ENCODE results near the gene EEF1AKMT1.

GRCh38 chr13:20701461-20701860 lies 72.3 kb downstream of the EEF1AKMT1 start:
- TF ChIP-seq PATZ1 (CRISPR knock-in tag; IDR thresholded peaks at IDR 0.05; ENCODE audit: borderline replicate concordance), result no peak
- TF ChIP-seq POU6F1 (CRISPR knock-in tag; IDR thresholded peaks at IDR 0.05; ENCODE audit: borderline replicate concordance, low read depth), result no peak
- TF ChIP-seq ISL1 (CRISPR knock-in tag; IDR thresholded peaks at IDR 0.05), result no peak
- TF ChIP-seq SNAI2 (CRISPR knock-in tag; IDR thresholded peaks at IDR 0.05), result no peak
- TF ChIP-seq GLIS3 (CRISPR knock-in tag; IDR thresholded peaks at IDR 0.05), result no peak
- TF ChIP-seq, protein P1, sequence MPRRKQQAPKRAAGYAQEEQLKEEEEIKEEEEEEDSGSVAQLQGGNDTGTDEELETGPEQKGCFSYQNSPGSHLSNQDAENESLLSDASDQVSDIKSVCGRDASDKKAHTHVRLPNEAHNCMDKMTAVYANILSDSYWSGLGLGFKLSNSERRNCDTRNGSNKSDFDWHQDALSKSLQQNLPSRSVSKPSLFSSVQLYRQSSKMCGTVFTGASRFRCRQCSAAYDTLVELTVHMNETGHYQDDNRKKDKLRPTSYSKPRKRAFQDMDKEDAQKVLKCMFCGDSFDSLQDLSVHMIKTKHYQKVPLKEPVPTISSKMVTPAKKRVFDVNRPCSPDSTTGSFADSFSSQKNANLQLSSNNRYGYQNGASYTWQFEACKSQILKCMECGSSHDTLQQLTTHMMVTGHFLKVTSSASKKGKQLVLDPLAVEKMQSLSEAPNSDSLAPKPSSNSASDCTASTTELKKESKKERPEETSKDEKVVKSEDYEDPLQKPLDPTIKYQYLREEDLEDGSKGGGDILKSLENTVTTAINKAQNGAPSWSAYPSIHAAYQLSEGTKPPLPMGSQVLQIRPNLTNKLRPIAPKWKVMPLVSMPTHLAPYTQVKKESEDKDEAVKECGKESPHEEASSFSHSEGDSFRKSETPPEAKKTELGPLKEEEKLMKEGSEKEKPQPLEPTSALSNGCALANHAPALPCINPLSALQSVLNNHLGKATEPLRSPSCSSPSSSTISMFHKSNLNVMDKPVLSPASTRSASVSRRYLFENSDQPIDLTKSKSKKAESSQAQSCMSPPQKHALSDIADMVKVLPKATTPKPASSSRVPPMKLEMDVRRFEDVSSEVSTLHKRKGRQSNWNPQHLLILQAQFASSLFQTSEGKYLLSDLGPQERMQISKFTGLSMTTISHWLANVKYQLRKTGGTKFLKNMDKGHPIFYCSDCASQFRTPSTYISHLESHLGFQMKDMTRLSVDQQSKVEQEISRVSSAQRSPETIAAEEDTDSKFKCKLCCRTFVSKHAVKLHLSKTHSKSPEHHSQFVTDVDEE (CRISPR knock-in tag; IDR thresholded peaks at IDR 0.05), result no peak
- TF ChIP-seq ZNF70 (CRISPR knock-in tag; IDR thresholded peaks at IDR 0.05), result no peak
- TF ChIP-seq ARNTL (CRISPR knock-in tag; IDR thresholded peaks at IDR 0.05; ENCODE audit: borderline replicate concordance, low read depth), result no peak
- TF ChIP-seq ZNF565 (CRISPR knock-in tag; conservative IDR thresholded peaks at IDR 0.05; ENCODE audit: low read depth), result no peak
- TF ChIP-seq ZNF8 (CRISPR knock-in tag; IDR thresholded peaks at IDR 0.05), result no peak
- TF ChIP-seq CSRNP3 (CRISPR knock-in tag; IDR thresholded peaks at IDR 0.05), result no peak
- TF ChIP-seq ZFP3 (CRISPR knock-in tag; IDR thresholded peaks at IDR 0.05), result no peak
- TF ChIP-seq ZFP30 (CRISPR knock-in tag; IDR thresholded peaks at IDR 0.05), result no peak

All from SK-N-SH treated with all-trans-retinoic acid at 6 μM for 48 hours (cell line).